ENCODE results near the gene RRP8.

DNA sequence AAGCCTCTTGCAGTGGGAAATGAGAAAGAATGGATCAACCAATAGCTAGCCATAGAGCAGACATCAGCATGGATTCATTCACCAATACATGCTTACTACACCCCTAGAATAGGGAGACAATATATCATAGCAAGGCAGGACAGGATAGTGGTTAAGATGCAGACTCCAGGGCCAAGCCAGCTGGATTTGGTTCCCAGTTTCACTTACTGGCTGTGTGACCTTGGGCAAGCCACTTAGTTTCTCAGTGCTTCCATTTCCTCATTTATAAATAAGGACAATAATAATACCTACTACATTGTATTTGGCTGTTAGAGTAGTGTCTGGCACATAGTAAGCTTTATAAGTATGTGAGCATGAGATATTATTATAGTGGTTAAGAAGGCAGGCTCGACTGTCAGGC, 45.1 kb upstream of the RRP8 start:
- no peak for TF ChIP-seq POLR2A (IDR thresholded peaks at IDR 0.05)
- TF ChIP-seq, protein P1, sequence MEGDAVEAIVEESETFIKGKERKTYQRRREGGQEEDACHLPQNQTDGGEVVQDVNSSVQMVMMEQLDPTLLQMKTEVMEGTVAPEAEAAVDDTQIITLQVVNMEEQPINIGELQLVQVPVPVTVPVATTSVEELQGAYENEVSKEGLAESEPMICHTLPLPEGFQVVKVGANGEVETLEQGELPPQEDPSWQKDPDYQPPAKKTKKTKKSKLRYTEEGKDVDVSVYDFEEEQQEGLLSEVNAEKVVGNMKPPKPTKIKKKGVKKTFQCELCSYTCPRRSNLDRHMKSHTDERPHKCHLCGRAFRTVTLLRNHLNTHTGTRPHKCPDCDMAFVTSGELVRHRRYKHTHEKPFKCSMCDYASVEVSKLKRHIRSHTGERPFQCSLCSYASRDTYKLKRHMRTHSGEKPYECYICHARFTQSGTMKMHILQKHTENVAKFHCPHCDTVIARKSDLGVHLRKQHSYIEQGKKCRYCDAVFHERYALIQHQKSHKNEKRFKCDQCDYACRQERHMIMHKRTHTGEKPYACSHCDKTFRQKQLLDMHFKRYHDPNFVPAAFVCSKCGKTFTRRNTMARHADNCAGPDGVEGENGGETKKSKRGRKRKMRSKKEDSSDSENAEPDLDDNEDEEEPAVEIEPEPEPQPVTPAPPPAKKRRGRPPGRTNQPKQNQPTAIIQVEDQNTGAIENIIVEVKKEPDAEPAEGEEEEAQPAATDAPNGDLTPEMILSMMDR (IDR thresholded peaks at IDR 0.05): no peak
